A549 treated with Mapracorat at 1 μM for 4 hours (cell line): Measurements from ENCODE around the gene ARHGAP4. TPM values are rescaled to one million over a fixed set of nuclear protein-coding genes. Genes with fewer than 3 reads are reported as not detected.

Experiments
- total RNA-seq: library from RNA; stranded (reverse); fragments of 200-300 nt; extraction: Qiagen RNA extraction; gene quantifications from 5 replicates; pipeline ENCODE4 v1.2.3, GENCODE V29; 2022

ARHGAP4 gene
- total RNA-seq, result 0.91 to 2.2 TPM (median 1.9 TPM) in 5 replicates

DNA sequence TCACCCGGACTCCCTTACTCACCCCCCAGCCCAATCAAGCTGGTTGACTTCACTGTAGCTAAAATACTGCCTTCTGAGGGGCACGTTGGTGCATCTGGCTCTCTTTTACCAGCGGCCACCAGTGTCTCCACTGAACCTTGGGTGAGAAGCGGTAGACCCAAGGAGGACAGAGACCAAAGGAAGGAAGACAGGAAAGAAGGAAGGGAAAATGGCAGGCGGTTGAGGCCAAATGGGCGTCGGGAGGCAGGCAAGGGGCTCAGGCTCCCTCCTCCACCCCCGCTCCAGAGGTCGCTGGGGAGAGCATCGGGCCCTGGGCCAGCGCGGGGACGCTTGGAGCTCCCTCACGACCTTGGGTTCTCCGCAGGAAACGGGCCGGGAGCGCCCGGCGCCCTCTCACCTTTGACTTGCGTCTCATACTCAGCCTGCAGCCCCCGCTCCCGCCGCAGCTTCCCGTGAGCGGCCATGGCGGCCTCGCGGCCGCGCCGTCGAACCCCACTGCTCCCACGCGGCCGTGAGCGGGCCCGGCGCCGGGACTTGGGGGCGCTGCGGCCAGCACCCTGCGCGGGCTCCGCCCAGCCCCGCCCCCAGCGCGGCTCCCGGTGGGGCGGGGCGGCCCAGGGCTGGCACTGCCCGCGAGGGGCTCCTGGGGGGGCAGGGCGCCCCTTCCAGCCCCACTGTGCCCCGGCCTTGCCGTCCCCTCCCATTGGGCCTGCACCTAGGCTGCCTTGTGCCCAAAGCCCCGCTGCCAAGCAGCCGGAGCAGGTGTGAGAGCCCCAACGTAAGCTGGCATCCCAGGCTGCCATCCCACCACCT lies at the start of gene ARHGAP4:
Gene ARHGAP4 (minus strand): TSS at position 526 of the 813 bp plus-strand sequence. CDS start 62 bp downstream, at position 464.

DNA sequence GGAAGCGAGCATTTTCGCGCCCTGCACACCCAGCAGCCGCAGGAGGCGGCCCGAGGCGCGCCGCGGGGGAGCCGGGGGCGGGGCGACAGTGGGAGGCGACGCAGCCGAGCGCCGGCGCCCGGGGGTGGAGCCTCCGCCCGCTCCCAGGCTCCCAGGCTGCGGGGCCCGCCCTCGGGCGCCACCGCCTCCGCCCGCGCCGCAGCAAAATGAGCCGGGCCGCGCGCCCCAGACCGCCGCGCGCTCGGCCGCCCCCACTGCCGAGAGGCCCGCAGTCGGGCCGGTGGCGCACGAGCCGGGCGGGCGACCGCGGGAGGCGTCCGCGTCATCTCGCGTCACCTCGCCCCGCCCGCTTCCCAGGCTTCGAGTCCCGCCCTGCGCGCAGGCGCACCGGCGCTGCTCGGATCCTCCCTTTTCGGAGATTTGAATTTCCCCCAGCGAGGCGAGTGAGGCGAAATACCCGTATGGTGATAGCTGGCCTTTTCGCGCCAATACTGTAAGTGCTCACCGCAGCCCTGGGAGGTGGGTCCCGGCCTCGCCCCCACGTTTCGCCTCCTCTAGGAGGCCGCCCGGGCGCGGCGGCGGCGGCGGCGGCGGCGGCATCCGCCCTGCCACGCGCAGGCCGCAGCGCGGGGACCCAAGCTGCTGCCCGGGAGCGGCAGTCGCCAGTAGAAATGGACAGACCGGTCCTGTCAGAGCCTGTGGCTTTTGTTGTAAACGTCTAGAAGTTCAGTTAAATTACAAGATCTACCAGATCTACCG lies 46.5 kb upstream of the ARHGAP4 start, which contains the start of gene TMEM187:
Gene TMEM187 (plus strand): TSS at position 387 of the 759 bp plus-strand sequence. CDS start 9,309 bp downstream, outside the sequence.

DNA sequence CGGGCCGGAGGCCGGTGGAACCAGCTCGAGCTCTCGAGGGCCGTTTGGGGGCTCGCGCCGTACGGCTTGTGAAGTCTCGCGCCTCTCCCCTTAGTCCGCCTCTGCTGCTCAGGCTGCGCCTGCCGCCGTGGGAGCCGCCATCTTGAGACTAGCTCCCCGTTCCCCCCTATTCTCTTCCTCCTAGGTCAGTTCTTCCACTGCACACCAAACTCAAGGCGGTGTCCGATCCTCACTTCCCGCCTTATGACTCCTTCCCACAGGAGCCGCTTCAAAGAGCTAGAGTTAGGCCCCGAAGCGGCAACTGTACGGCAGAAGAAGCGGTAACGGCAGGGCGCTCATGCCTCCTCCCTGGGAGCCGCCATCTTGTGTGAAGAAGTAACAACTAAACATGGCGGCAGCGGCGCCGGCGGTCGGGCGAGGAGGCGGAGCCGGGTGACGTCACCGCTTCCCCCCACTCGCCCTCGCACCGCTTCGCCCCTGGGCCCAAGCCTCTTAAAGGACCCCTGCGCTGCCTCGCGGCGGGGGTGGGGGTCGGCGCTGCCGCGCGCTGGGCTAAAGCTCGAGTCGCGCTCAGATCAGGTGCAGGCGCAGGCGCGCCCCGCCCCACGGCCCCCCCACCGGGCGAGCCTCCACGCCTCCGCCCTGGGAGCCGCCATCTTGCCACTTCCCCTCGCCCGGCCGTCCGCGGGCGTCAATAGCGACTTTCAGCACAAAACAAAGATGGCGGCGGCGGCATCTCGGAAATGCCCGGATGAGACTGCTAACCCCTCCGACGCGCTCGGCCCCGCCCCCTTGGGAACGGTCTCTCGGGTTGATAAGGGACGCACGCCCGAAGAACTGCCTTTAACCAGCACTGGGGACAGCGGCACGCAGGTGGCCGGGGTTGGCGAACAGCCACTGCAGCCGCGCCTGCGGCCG lies 45.6 kb upstream of the ARHGAP4 start, which contains the start of gene HCFC1:
Gene HCFC1 (minus strand): TSS at position 369 of the 918 bp plus-strand sequence. CDS start 978 bp downstream, outside the sequence.

DNA sequence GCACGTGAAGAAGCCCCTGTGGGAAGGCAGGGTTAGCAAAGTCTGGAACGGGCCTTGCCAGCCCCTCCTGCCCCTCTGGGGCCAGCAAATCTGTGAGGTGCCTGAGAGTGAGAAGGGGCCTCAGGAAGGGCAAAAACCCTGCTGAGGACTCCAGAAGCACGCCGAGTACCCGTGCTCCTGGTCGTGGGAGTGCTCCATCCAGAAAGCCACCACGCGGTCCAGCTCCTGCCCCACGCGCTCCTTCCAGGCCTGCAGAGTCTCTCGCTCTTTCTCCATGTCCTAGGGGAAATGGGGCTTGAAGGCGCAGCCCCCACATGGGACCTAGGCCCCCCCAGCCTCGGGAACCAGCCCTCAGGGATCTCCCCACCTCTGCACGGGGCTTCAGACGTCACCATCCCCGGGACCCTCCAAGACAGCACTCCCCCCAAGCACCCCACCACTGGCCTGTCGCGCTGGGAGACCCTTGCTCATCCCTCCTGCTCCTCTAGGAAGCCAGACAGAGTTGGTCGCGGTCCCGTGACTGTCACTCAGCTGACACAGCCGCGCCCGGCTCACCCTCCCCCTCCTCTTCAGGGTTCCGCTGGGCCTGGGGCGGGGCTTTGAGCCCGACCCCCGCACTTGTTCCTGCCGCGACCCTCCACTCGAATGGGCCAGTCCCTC lies 18.2 kb upstream of the ARHGAP4 start, which contains the start of gene RENBP:
Gene RENBP (minus strand): TSS at position 504 of the 660 bp plus-strand sequence. CDS start 33 bp downstream, at position 471.

DNA sequence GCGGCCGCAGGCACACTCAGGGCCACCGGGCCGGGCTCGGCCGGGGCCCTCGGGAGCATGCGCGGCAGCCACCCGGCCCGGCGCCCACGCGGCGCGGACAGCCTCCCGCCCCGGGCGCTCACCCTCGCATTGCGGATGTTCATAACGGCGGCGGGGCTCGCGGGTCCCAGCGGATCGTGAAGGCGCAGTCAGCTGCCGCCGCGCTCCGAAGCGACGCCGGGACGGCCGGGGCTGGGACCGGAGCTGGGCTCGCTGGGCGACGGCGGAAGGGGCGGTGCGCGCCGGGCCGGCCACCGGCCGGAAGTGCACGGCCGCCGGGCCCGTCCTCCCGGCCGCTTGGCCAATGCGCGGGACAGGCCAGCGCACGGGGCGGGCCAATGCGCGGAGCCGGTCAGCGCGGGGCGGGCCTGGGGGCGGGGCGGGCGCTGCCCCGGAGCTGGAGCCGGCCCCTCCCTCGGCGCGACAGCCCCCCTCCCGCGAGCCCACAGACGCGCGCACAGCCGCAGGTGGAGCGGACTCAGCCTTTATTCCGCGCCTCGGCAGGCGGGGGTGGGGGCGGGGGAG lies 8.8 kb upstream of the ARHGAP4 start, which contains the start of gene NAA10:
Gene NAA10 (minus strand): TSS at position 276 of the 564 bp plus-strand sequence. CDS start 133 bp downstream, at position 143.

DNA sequence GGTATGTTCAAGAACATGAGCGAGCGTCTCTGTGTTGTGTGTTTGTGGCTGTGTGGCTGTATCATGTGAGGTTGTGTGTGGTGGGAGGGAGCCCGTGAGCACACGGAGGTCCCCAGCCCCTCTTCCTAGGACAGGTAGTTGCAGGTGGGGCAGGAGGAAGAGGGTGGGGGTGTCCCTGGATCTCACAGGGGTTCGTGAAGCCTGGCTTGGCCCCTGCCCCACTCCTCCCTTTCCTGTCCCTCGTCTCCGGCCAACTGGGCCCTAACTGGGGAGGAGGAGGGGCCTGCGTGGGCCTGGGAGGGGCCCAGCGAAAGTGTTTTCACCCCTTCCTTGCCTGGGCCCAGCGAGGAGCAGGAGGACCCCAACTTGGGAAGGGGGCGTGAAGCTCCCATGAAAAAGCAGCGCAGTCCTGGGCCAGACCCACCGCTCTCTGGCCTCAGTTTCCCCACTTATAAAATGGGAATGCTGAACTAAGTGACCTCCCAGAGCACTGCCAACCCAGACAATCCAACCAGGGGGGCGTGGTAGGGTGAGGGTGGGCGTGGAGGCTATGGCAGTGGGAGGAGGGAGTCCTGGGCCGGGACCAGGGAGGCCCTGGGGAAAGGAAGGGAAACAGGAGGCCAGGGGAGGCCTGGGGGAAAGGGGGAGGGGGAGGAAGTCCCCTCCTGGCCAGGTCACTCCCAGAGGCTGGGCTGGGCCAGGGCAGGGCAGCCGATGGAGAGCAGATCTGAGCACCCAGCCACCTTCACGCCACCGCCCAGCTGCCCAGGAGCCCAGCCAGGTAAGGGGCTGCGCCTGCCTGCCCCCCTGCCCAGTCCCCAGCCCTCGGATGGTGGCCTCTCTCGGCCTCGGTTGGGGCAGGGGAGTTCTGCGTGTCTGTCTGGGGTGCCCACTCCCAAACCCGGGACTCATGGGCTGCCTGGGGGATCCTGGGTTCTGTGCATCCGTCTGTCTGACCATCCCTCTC lies 21.8 kb downstream of the ARHGAP4 start, which contains the start of gene AVPR2:
Gene AVPR2 (plus strand): TSS at position 683 of the 967 bp plus-strand sequence. CDS start 473 bp downstream, outside the sequence.

DNA sequence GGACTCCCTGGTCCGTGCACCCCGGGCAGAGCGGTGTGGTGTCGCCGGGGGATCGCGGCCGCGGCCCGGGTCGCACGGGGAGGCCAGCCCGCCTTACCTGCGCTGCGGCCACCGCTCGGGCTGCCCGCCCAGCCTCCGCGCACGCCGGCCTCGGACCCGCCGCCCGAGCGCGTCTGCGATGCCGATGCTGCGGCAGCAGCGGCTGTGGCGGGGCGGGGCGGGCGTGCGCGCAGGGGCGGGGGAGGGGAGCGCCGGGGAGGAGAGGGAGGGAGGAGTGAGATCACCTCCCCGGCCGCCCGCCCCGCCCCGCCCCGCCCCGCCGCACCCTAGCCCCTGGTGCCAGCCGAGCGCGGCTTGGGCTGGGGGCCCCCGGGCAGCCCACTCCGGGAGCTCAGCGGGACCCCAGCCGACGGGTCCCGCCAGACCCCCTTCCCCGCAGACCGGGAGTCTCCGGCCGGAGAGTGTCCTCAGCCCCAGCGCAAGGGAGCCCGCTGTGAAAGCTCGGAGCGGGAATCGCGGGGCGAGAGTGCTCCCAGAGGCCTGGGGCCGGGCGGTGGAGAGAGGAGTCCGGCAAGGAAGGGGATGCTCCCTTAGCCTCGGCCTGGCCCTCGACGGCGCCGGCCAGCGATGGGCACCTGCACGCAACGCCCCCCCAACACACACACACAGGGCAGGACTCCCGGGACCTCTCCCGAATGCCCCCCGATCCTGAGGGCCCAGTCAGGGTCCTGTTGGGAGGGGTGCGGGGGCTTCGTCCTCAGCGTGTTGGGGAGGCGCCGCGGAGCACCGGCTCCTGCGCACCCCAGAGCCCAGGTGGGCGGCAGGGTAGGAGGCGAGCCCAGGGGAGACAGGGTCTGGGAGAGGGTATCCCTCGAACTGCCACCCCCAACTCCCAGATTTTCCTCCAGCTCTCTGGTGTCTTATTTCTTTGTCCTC lies 39.8 kb downstream of the ARHGAP4 start, which contains the start of gene L1CAM:
Gene L1CAM (minus strand): TSS at position 206 of the 936 bp plus-strand sequence. CDS start 10,337 bp downstream, outside the sequence.

Other genes with a start within 250 kb of the ARHGAP4 start
- gene SLC6A8, start 238.3 kb downstream of the ARHGAP4 start, total RNA-seq, result 9.7 to 13.5 TPM (median 12.0 TPM) in 5 replicates
- gene BCAP31, start 201.9 kb downstream of the ARHGAP4 start, total RNA-seq, result 352 to 443 TPM (median 371 TPM) in 5 replicates
- 2.8 to 4.1 TPM (median 4.1 TPM) in 5 replicates for gene ABCD1, start 201.4 kb downstream of the ARHGAP4 start, total RNA-seq
- 2.1 to 4.7 TPM (median 3.3 TPM) in 5 replicates for gene PLXNB3, start 162.0 kb downstream of the ARHGAP4 start, total RNA-seq
- gene SRPK3, start 145.2 kb downstream of the ARHGAP4 start, total RNA-seq, result 0.36 to 0.48 TPM in 2 of 5 replicates, not detected in the others
- 60.5 to 64.9 TPM (median 61.8 TPM) in 5 replicates for gene IDH3G, start 131.9 kb downstream of the ARHGAP4 start, total RNA-seq
- gene SSR4, start 131.6 kb downstream of the ARHGAP4 start, total RNA-seq, result 383 to 440 TPM (median 400 TPM) in 5 replicates
- 2.9 to 4.3 TPM (median 3.7 TPM) in 5 replicates for gene PDZD4, start 95.7 kb downstream of the ARHGAP4 start, total RNA-seq
- 16.6 to 21.9 TPM (median 18.2 TPM) in 5 replicates for gene L1CAM, start 40.1 kb downstream of the ARHGAP4 start, total RNA-seq
- 0.11 to 0.22 TPM in 2 of 5 replicates, not detected in the others for gene AVPR2, start 21.6 kb downstream of the ARHGAP4 start, total RNA-seq
- 201 to 244 TPM (median 219 TPM) in 5 replicates for gene NAA10, start 8.8 kb upstream of the ARHGAP4 start, total RNA-seq
- 0.19 TPM in 2 of 5 replicates, not detected in the others for gene RENBP, start 18.4 kb upstream of the ARHGAP4 start, total RNA-seq
- 31.5 to 41.8 TPM (median 37.1 TPM) in 5 replicates for gene HCFC1, start 45.6 kb upstream of the ARHGAP4 start, total RNA-seq
- gene TMEM187, start 46.5 kb upstream of the ARHGAP4 start, total RNA-seq, result 4.3 to 7.9 TPM (median 6.0 TPM) in 5 replicates
- gene IRAK1, start 93.6 kb upstream of the ARHGAP4 start, total RNA-seq, result 191 to 225 TPM (median 216 TPM) in 5 replicates
- 15.1 to 22.0 TPM (median 18.8 TPM) in 5 replicates for gene MECP2, start 171.5 kb upstream of the ARHGAP4 start, total RNA-seq
- not detected in 5 replicates for gene OPN1LW, start 218.0 kb upstream of the ARHGAP4 start, total RNA-seq